ENCODE results near the gene GDPGP1. TPM values are rescaled to one million over a fixed set of nuclear protein-coding genes. Genes with fewer than 3 reads are reported as not detected.
"Not testable (repeated sequence)": the region's sequence is repeated elsewhere in the genome, so short reads cannot be mapped to it uniquely, and the experiment has no call there.

The GDPGP1 gene
- total RNA-seq, 2 donors from 2014 or later: 19.6 to 22.3 TPM

DNA sequence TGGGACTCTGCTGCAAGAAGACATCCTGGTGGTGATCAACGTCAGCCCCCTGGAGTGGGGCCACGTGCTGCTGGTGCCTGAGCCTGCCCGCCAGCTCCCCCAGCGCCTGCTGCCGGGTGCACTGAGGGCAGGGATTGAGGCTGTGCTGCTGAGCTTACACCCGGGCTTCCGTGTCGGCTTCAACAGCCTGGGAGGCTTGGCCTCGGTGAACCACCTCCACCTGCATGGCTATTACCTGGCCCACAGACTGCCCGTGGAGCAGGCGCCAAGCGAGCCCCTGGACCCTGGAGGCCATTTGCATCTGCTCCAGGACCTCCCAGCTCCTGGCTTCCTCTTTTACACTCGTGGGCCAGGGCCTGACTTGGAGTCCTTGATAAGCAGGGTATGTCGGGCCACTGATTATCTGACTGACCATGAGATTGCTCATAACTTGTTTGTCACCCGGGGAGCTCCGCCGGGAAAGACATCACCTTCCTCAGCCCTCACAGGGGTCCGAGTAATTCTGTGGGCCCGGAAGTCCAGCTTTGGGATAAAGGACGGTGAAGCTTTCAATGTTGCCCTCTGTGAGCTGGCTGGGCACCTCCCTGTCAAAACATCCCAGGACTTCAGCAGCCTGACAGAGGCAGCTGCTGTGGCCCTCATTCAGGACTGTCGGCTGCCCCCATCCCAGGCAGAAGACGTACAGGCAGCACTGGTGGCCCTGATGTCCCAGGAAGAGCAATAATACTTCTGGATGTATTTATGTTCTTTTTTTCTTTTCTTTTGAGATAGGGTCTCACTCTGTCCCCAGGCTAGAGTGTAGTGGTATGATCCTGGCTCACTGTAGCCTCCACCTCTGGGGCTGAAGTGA lies 7.6 kb downstream of the GDPGP1 start:
- intact Hi-C loops (cut with DNase I, micrococcal nuclease): no loop called here
- peak; percentile 15 for ATAC-seq
- DNase-seq: no peak

DNA sequence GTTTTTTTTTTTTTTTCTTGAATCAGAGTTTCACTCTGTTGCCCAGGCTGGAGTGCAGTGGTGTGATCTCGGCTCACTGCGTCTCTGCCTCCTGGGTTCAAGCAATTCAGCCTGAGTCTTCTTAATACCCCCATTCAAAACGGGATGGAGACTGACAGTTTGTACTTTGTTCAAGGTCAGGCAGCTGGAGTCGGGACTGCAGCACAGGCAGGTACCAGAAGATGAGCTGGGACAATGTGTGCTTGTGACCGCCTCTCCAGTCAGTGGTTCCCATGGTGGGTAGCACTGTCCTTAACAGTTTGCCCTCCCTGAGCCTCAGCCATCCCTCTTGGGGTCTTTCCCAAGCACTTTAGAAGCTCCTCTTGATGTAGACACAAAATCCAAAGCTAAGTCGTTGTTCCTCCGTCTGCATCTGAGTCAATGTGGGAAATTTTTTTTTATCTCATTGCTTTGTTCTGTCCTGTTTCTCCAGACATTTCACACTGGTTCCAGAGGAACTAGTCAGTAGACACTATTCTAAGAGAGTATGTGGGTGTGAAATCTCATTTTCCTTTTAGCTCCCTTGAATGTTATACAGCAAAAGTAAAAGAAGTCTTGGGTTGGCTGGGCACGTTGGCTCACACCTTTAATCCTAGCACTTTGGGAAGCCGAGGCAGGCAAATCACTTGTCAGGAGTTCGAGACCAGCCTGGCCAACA lies 10.1 kb downstream of the GDPGP1 start:
- no peak for DNase-seq
- no peak for ATAC-seq
- intact Hi-C loops (cut with DNase I, micrococcal nuclease): no loop called here

DNA sequence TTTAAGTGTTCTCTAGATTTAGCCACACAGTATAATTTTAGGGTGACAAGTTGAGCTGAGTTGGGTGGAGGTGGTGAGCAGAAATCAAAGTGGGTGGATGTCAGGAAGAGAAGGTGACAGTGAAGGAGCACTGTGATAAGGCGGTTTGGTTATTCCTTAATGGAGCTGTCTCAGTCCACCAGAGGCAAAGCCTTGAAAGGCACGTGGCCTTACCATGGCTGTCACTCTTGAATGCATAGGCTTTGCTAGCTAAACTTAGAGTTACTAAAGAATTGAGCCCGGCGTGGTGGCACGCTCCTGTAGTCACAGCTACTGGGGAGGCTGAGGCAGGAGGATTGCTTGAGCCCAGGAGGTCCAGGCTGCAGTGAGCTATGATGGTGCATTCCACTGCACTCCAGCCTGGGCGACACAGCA lies 14.8 kb downstream of the GDPGP1 start:
- ATAC-seq (peak; percentile 2), DNase-seq (peak in 1 of 2 donors; percentile 20)
- intact Hi-C loops (cut with DNase I, micrococcal nuclease): no loop called here

DNA sequence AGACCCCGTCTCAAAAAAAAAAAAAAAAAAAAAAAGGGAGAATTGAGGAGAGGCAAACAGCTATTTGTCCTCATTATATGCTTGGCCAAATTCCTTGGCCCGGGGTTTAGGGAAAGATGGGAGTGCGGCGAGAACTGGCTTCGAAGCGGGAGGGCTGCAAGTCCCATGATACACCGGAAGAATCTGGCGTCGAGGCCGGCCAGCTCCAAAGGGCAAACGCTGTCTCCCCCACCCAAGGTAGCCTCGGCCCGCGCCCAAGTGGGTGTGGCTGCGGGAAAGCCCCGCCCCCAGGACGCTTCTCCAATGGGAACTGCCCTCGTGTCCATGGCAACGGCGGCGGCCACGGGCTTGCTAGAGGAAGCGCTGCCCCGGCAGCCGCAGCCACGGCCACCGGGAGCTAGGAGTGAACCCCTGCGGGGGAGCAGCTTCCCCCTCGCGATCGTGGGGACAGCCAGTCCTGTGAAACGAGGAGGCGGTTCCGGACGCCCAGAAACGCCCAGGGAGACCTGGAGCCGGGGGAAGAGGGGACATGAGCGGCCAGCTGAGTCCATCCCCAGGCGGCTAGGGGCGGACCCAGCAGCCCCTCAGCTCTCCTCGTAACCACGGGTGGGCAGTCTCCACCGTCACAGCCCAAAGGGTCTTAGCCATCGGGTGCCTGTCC lies 15.3 kb downstream of the GDPGP1 start, which contains the start of gene TTLL13:
Gene TTLL13, plus strand, starts transcription at position 354 of the 661 bp plus-strand sequence. CDS start 1,075 bp downstream, outside the sequence.
- peak; percentile 93 for ATAC-seq
- DNase-seq: peak; percentile 97 to 99
- intact Hi-C loops (cut with DNase I, micrococcal nuclease): no loop called here

DNA sequence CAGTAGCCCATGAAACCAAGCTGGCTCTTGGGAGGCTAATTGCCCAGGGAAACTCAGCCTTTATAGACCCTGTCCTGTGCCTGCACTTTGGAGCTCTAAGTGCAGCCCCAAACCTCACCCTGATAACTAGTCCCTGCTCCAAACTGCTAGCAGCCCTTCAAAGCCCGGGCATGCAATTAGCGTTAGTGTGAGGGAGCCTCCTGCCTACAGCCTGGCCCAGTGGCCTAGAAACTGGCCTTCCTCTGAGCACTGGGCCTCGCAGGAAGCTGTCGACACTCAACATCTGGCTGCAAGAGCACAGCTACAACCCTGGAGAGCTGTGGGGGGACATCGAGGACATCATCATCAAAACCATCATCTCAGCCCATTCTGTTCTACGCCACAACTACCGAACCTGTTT lies 23.8 kb downstream of the GDPGP1 start:
- no peak for DNase-seq
- intact Hi-C loops (cut with DNase I, micrococcal nuclease): no loop called here
- ATAC-seq: no peak

DNA sequence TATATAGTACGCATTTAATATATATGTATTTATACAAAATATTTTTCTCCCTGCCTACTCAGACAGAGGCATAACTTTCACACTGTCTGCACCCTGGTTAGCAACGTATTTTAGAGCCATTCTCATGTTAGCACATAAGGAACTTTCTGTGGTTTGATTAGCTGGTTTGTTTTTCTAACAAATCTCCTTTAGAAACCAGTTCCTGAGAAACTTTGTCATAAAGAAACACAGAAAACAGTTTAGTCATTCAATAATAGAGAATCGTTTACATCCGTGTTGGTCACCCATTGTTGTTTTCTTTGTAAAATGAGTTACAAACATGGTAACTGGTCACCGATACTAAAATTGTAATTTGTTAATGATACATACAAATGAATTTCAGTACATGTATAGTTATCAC lies 25.5 kb downstream of the GDPGP1 start:
- no peak for DNase-seq
- intact Hi-C loops (cut with DNase I, micrococcal nuclease): no loop called here
- no peak for ATAC-seq

DNA sequence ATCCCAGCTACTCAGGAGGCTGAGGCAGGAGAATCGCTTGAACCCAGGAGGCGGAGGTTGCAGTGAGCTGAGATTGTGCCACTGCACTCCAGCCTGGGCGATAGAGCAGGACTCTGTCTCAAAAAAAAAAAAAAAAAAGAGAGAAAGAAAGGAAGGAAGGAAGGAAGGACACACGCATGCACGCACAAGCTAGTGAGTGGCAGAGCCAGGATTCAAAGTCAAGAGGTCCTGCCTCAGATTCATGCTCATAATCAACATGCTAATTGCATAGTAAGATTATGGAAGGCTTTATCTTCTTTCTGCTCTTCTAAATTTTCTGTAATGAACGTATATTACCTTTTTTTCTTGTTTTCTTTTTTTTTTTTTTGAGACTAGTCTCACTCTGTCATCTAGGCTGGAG lies 26.7 kb downstream of the GDPGP1 start:
- ATAC-seq; intact Hi-C loops (cut with DNase I, micrococcal nuclease); DNase-seq: not testable (repeated sequence)

DNA sequence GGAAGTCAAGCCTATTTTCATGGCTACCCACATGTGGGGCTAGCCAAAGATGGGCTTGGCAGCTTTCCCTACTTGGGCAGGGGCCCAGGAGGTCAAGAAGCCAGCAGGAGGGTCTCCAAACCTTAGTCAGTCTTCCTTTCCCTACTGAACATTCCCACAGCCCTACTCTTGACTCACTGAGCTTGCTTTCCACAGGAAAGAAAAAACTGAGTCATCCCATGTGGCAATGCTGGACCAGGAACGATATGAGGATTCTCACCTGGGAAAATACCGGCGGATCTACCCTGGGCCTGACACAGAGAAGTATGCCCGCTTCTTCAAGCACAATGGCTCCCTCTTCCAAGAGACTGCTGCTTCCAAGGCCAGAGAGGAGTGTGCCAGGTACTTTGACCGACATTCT lies 27.8 kb downstream of the GDPGP1 start:
- DNase-seq: no peak
- intact Hi-C loops (cut with DNase I, micrococcal nuclease): no loop called here
- ATAC-seq: no peak

DNA sequence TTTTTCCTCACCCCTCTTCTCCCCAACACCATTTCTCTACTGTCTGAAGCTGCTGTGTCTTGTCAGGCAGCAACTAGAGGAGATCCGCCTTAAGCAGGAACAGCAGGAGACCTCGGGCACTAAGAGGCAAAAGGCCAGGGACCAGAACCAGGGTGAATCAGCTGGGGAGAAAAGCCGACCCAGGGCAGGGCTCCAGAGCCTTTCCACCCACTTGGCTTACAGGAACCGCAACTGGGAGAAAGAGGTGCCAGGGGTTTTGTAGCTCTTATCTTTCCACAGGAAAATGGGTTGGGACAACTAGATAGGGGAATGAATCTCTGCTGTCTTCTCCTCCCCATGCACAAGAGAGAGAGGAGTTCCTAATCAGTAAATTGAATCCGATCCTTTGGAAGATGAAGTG lies 28.4 kb downstream of the GDPGP1 start:
- no peak for ATAC-seq
- intact Hi-C loops (cut with DNase I, micrococcal nuclease): no loop called here
- DNase-seq: no peak

DNA sequence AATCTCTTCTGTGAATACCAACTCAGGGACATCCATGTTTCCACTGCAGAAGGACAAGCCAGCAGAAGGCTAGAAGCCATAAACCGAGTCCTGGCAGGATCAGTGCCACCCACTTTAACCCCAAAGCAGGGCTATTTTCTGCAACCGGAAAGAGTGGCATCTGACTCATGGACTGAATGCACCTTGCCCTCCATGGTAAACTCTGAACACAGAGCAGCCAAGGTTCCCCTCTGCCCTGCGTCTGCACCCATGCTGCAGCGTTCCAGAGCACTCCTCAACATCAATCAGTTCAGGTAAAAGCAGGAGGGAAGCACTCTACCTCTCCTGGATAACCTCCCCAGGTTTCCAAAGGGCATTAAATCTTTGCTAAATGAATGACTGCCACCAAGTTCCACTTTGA lies 30.7 kb downstream of the GDPGP1 start:
- intact Hi-C loops (cut with DNase I, micrococcal nuclease): no loop called here
- ATAC-seq (peak; percentile 75), DNase-seq (peak; percentile 60 to 78)

DNA sequence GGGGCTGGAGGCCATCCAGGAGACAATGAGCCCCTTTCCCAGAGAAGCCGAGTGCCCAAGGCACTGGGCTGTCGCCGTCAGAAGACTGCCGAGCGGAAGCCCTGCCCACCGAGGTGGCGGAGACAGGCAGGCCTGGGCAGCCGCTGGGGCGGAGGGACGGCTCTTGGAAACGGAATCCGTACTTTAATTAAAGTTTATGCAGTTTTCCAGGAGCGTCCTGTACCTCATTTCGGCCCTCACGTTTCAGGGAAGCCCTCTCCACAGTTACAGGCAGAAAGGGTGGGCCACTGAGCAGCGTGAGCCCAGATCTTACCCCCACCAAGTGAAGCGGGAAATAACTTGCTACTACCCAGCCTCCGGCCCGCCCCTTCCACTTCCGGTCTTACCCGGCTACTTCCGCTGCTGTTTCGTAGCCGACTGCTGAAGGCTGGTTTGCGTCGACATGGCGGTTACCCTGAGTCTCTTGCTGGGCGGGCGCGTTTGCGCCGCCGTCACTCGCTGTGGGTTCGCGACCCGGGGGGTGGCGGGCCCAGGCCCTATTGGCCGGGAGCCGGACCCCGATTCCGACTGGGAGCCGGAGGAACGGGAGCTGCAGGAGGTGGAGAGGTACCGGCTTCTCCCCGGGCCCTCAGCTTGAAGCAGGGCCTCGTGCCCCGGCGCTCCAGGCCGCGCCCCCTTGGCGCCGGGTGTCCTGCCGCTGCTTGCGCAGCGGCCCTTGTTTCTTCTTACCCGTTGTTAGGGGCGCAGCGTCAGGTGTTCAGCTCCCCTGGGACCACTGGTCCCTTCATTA lies 31.5 kb downstream of the GDPGP1 start, which contains the start of gene NGRN:
Gene NGRN, plus strand, starts transcription at position 402 of the 790 bp plus-strand sequence. Its CDS starts 41 bp downstream, at position 443.
- intact Hi-C loops (cut with DNase I, micrococcal nuclease): no loop called here
- ATAC-seq (peak; percentile 83), DNase-seq (peak; percentile 95)

DNA sequence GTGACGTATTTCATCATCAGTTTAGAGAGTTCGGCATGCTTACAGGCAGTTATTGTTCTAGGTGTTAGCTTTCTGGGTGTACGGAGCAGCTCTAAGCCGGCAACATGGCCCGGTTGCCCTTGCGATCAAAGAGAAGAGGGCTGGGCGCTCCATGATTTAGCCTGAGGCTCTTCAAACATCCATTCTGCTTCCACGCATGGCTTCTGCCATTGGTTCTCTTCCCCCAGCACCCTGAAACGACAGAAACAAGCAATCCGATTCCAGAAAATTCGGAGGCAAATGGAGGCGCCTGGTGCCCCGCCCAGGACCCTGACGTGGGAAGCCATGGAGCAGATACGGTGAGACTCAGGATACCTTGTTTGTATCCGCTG lies 32.0 kb downstream of the GDPGP1 start:
- intact Hi-C loops (cut with DNase I, micrococcal nuclease): no loop called here
- ATAC-seq (peak; percentile 6), DNase-seq (peak in 1 of 2 donors; percentile 53)

DNA sequence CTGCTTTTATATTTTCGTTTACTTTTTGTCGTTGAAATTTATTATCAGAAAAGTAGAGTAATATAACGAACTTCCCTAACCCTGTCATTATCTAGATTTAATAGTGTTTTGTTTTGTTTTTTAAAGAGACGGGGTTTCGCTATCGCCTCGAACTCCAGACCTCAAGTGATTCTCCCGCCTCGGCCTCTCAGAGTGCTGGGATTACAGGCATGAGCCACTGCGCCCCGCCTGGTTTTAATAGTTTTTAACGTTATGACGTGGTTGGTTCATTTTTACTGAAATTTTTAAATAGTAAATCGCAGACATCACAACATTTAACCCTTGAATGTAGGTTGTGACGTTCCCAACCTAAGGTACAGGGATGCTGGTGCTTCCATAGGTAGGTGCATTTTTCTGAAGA lies 32.5 kb downstream of the GDPGP1 start:
- intact Hi-C loops (cut with DNase I, micrococcal nuclease): no loop called here
- ATAC-seq (no peak), DNase-seq (peak in 1 of 2 donors; percentile 58)

DNA sequence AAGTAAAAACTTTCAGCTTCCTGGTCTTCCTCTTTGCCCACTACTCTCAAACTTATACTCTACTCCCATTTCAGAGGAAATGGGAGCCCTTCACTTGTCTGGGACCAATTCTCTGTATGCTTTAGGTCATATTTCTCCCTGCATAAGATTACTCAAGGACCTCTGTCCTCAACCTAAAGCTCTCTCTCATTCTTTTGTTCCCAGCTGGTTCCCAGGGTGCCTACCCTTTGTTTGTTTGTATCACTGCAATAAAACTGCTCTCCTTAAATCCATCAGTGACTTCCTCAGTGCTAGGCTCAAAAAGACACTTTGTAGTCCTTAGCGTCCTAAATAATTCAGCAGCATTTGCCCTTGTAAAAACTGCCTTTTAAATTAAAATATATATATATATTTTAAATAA lies 34.4 kb downstream of the GDPGP1 start:
- no peak for DNase-seq
- intact Hi-C loops (cut with DNase I, micrococcal nuclease): no loop called here
- peak; percentile 21 for ATAC-seq

DNA sequence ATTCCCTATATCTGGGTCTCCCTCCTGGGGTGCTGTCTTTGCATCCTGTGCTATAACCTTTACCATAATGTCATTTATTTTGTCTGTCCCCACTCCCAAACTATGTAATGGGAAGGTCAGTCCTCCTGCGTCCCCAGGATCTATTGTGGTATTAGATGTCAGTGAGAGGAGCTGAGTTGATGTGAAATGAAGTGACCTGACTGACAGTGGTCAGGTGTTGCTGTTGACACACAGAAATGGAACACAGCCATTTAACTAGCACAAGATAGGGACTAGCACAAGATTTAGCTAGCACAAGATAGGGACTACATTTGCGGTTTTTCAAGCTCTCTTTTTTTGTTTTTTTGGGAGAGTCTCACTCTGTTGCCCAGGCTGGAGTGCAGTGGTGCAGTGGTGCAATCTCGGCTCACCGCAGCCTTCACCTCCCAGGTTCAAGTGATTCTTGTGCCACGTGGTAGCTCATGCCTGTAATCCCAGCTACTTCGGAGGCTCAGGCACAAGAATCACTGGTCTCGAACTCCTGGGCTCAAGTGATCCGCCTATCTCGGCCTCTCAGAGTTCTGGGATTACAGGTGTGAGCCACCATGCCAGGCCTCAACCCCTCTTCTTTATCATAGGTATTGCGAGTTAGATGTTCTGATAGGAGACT lies 36.6 kb downstream of the GDPGP1 start:
- ATAC-seq: no peak
- intact Hi-C loops (cut with DNase I, micrococcal nuclease): no loop called here

DNA sequence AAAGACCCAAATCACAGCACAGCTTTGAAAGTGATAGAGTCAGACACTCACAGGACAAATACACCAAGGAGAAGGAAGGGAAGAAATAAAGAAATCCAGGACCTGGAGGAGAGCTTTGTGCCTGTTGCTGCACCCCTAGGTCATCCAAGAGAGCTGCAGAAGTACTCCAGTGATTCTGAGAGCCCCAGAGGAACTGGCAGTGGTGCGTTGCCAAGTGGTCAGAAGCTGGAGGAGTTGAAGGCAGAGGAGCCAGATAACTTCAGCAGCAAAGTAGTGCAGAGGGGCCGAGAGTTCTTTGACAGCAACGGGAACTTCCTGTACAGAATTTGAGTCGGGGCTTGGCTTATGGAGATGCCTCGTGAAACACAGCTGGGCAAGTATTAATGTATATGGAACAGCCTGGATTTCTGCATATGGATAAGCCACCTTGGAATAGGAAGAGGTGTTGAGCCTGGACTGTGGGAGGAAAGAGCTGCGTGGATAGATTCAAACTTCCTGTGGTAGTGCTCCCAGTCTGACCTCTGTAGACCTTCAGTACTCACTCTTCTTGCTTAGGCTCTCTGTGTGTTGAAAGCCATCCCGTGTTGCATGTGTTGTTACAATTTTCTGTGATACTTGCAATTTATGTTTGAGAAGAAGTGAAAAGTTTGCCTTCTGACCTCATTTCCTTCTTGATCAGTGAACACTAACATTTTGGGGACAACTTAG lies 37.6 kb downstream of the GDPGP1 start:
- ATAC-seq: no peak
- intact Hi-C loops (cut with DNase I, micrococcal nuclease): no loop called here
- DNase-seq: no peak

More for the DNA sequence above, 36.6 kb downstream of the GDPGP1 start:
- no peak for DNase-seq

DNA sequence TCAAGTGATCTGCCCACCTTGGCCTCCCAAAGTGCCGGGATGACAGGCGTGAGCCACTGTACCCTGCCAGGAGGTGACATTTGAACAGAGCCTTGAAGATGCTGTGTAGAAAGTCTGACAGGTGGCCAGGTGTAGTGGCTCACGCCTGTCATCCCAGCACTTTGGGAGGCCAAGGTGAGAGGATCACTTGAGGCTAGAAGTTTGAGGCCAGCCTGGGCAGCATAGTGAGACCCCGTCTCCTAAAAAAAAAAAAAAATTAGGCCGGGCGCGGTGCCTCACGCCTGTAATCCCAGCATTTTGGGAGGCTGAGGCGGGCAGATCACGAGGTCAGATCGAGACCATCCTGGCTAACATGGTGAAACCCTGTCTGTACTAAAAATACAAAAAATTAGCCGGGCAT lies 44.5 kb downstream of the GDPGP1 start:
- not testable (repeated sequence) for ATAC-seq

DNA sequence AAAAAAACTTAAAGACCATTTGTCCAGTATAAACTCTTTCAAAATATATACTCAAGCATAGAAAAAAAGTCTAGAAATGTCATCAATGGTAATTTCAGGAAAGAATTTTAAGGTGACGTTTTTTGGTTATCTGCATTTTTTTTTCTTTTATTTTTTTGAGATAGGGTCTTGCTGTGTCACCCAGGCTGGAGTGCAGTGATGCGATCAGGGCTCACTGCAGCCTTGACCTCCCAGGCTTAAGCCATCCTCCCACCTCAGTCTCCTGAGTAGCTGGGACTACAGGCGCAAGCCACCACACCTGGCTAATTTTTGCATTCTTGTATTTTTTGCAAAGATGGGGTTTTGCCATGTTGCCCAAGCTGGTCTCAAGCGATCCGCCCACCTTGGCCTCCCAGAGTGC lies 46.7 kb downstream of the GDPGP1 start:
- DNase-seq; intact Hi-C loops (cut with DNase I, micrococcal nuclease); ATAC-seq: not testable (repeated sequence)

More for the DNA sequence above, 44.5 kb downstream of the GDPGP1 start:
- DNase-seq; intact Hi-C loops (cut with DNase I, micrococcal nuclease): not testable (repeated sequence)
